ENCODE results near the gene MGAM2. TPM values are rescaled to one million over a fixed set of nuclear protein-coding genes. Genes with fewer than 3 reads are reported as not detected.

The MGAM2 gene
- total and polyA plus RNA-seq, 2 of the 13 experiments (the other 11 are each of a cell fraction or from before 2014, with no cell fraction given): 0.29 TPM; not detected in 1

- Histone ChIP-seq H3K4me1 (ENCODE audit: insufficient read depth, low read length) (no peaks in the 10 kb centered on the region), H3K4me3 (replicated peaks in 1 of 3; ENCODE audit: insufficient read depth in 1 of 3, low read depth in 2 of 3, low read length in 3 of 3) (no peak overlapping the region), H3K27me3 (ENCODE audit: control insufficient read depth in 1 of 2, insufficient read depth in 2 of 2, low read length in 2 of 2) (no peaks in the 10 kb centered on the region), H3K79me2 (ENCODE audit: insufficient read depth, low read length) (no peaks in the 10 kb centered on the region), H2AFZ (ENCODE audit: low read length) (no peak overlapping the region), H3K27ac (ENCODE audit: extremely low read length, insufficient read depth, low read length) (no peak overlapping the region), H3K4me2 (ENCODE audit: low read depth, low read length) (no peak overlapping the region), H3K36me3 (replicated peaks in 1 of 2; ENCODE audit: control insufficient read depth in 1 of 2, insufficient read depth in 2 of 2, low read length in 2 of 2) (no peaks in the 10 kb centered on the region), H3K9ac (ENCODE audit: insufficient read depth, low read depth, low read length) (no peak overlapping the region), H3K9me3 (ENCODE audit: low read length) (no peaks in the 10 kb centered on the region), H4K20me1 (ENCODE audit: insufficient read depth, low read length) (no peaks in the 10 kb centered on the region)
- no peak for ATAC-seq
- no peak for FAIRE-seq
- ChIA-PET CTCF (ENCODE audit: low intra/inter-chr PET ratio, low total read pairs) (no interaction called here), POLR2A (no interaction called here)
- intact Hi-C loops (cut with micrococcal nuclease; ENCODE audit: unreplicated experiment): no loop called here
- 89% methylated on average over 1 of the region's 1 CpG for WGBS (ENCODE audit: low lambda C conversion rate)
- BruUV-seq (replicated peaks): no TSS peak
- peak; percentile 49; the same call in 1 of the 2 replicates for TF ChIP-seq NBN (conservative IDR thresholded peaks at IDR 0.05)
- TF ChIP-seq CREB1 (IDR thresholded peaks at IDR 0.05): peak; percentile 48; the same call in 1 of the 2 replicates
- no peak for TF ChIP-seq CREB1 (CRISPR knock-in tag; IDR thresholded peaks at IDR 0.05)
- peak; percentile 18; the same call in 1 of the 2 replicates for TF ChIP-seq LCORL (IDR thresholded peaks at IDR 0.05)
- no peak for TF ChIP-seq LCORL (CRISPR knock-in tag; IDR thresholded peaks at IDR 0.05)
- 0 out of 2 replicates have a peak, but pooled peaks have one; percentile 30 for TF ChIP-seq ATM (IDR thresholded peaks at IDR 0.05; ENCODE audit: borderline replicate concordance)
- no peak for TF ChIP-seq ZNF788 (CRISPR knock-in tag; IDR thresholded peaks at IDR 0.05; ENCODE audit: borderline replicate concordance)
- in situ Hi-C loops (cut with HindIII; ENCODE audit: extremely low pct_ligation_motif_present, low pct_unique_long_range_greater_than_20kb): no loop called here
- DNase-seq (ENCODE audit: low spot score): no peak
Observed at GRCh38 chr7:142083605-142084004, 27.9 kb upstream of the MGAM2 start.

GRCh38 chr7:142085428-142085827 lies 26.1 kb upstream of the MGAM2 start:
- Histone ChIP-seq H3K27me3 (ENCODE audit: control insufficient read depth in 1 of 2, insufficient read depth in 2 of 2, low read length in 2 of 2) (no peaks in the 10 kb centered on the region), H3K4me2 (ENCODE audit: low read depth, low read length) (no peak overlapping the region), H3K9me3 (ENCODE audit: low read length) (no peaks in the 10 kb centered on the region), H3K4me3 (replicated peaks in 1 of 3; ENCODE audit: insufficient read depth in 1 of 3, low read depth in 2 of 3, low read length in 3 of 3) (no peak overlapping the region), H3K4me1 (ENCODE audit: insufficient read depth, low read length) (no peaks in the 10 kb centered on the region), H4K20me1 (ENCODE audit: insufficient read depth, low read length) (no peaks in the 10 kb centered on the region), H3K36me3 (replicated peaks in 1 of 2; ENCODE audit: control insufficient read depth in 1 of 2, insufficient read depth in 2 of 2, low read length in 2 of 2) (no peaks in the 10 kb centered on the region), H3K9ac (ENCODE audit: insufficient read depth, low read depth, low read length) (no peak overlapping the region), H3K27ac (ENCODE audit: extremely low read length, insufficient read depth, low read length) (no peak overlapping the region), H3K79me2 (ENCODE audit: insufficient read depth, low read length) (no peaks in the 10 kb centered on the region), H2AFZ (ENCODE audit: low read length) (no peak overlapping the region)
- CTCF ChIA-PET (ENCODE audit: low intra/inter-chr PET ratio, low total read pairs): no interaction called here
- in situ Hi-C loops (cut with HindIII; ENCODE audit: extremely low pct_ligation_motif_present, low pct_unique_long_range_greater_than_20kb): no loop called here
- ATAC-seq (no peak), DNase-seq (ENCODE audit: low spot score) (no peak), FAIRE-seq (no peak)
- POLR2A ChIA-PET: no interaction called here
- intact Hi-C loops (cut with micrococcal nuclease; ENCODE audit: unreplicated experiment): no loop called here
- 24% methylated on average over 4 of the region's 4 CpGs for WGBS (ENCODE audit: low lambda C conversion rate)
- no TSS peak for BruUV-seq (replicated peaks)
- TF ChIP-seq ZBTB26 (CRISPR knock-in tag; IDR thresholded peaks at IDR 0.05; ENCODE audit: borderline replicate concordance) (no peak), ZNF790 (CRISPR knock-in tag; IDR thresholded peaks at IDR 0.05; ENCODE audit: borderline replicate concordance) (no peak), PRMT3 (CRISPR knock-in tag; IDR thresholded peaks at IDR 0.05; ENCODE audit: borderline replicate concordance, low read depth) (no peak), MTERF4 (CRISPR knock-in tag; IDR thresholded peaks at IDR 0.05) (no peak), BCL3 (CRISPR knock-in tag; IDR thresholded peaks at IDR 0.05) (no peak), ZFP90 (CRISPR knock-in tag; IDR thresholded peaks at IDR 0.05; ENCODE audit: borderline replicate concordance) (no peak), MAFK (conservative IDR thresholded peaks at IDR 0.05 in 1 of 2, IDR thresholded peaks at IDR 0.05 in 1 of 2; ENCODE audit: low read length in 2 of 2) (peak; percentile 74 to 89; a peak in 3 of 4 replicates), GTF2F1 (IDR thresholded peaks at IDR 0.05; ENCODE audit: low read length) (no peak)
